RCC 7860 (cell line): ENCODE results near the gene SYNDIG1.

Experiments
- DNase-seq: peaks from one replicate; pipeline ENCODE4 v3.0.0-alpha.2; 2015; ENCODE audit warnings: low spot score
- FAIRE-seq: peaks from 2 replicates; lab custom pipeline; 2012; peaks lifted over from hg19 to GRCh38; lab: Jason Lieb, UNC

Gene SYNDIG1

GRCh38 chr20:24470746-24471582 lies 1.5 kb downstream of the SYNDIG1 start:
- FAIRE-seq (no peak), DNase-seq (no peak)

- no peak for DNase-seq
- FAIRE-seq = no peak
Observed at GRCh38 chr20:24472426-24472825, 3.0 kb downstream of the SYNDIG1 start.

- FAIRE-seq (no peak), DNase-seq (no peak)
Observed at GRCh38 chr20:24473435-24474223, 4.2 kb downstream of the SYNDIG1 start.

- DNase-seq (no peak), FAIRE-seq (no peak)
Observed at GRCh38 chr20:24477831-24478547, 8.6 kb downstream of the SYNDIG1 start.

- no peak for FAIRE-seq
Observed at GRCh38 chr20:24478584-24478983, 9.2 kb downstream of the SYNDIG1 start.

GRCh38 chr20:24479106-24479505 lies 9.7 kb downstream of the SYNDIG1 start:
- FAIRE-seq (no peak), DNase-seq (no peak)

More at GRCh38 chr20:24478584-24478983, 9.2 kb downstream of the SYNDIG1 start:
- DNase-seq = no peak

- DNase-seq = no peak
- FAIRE-seq = no peak
Observed at GRCh38 chr20:24479595-24479994, 10.2 kb downstream of the SYNDIG1 start.

- DNase-seq = no peak
- no peak for FAIRE-seq
Observed at GRCh38 chr20:24480509-24480908, 11.1 kb downstream of the SYNDIG1 start.

GRCh38 chr20:24481173-24481572 lies 11.7 kb downstream of the SYNDIG1 start:
- DNase-seq (no peak), FAIRE-seq (no peak)

- FAIRE-seq (no peak), DNase-seq (no peak)
Observed at GRCh38 chr20:24483435-24484080, 14.1 kb downstream of the SYNDIG1 start.

- DNase-seq (no peak), FAIRE-seq (no peak)
Observed at GRCh38 chr20:24484081-24484450, 14.6 kb downstream of the SYNDIG1 start.

- FAIRE-seq = no peak
- DNase-seq = no peak
Observed at GRCh38 chr20:24485981-24486380, 16.6 kb downstream of the SYNDIG1 start.

- FAIRE-seq = no peak
- no peak for DNase-seq
Observed at GRCh38 chr20:24487240-24487639, 17.8 kb downstream of the SYNDIG1 start.

GRCh38 chr20:24487648-24488047 lies 18.2 kb downstream of the SYNDIG1 start:
- DNase-seq (no peak), FAIRE-seq (no peak)

GRCh38 chr20:24488064-24488799 lies 18.8 kb downstream of the SYNDIG1 start:
- no peak for DNase-seq
- FAIRE-seq = no peak

- DNase-seq = no peak
- no peak for FAIRE-seq
Observed at GRCh38 chr20:24488800-24489175, 19.4 kb downstream of the SYNDIG1 start.

GRCh38 chr20:24489193-24489592 lies 19.8 kb downstream of the SYNDIG1 start:
- no peak for FAIRE-seq
- DNase-seq = no peak

GRCh38 chr20:24489631-24490260 lies 20.3 kb downstream of the SYNDIG1 start:
- no peak for DNase-seq
- no peak for FAIRE-seq

- FAIRE-seq (no peak), DNase-seq (no peak)
Observed at GRCh38 chr20:24490598-24490997, 21.2 kb downstream of the SYNDIG1 start.
